GM12878 (cell line): Measurements from ENCODE around the gene PDGFB. TPM values are rescaled to one million over a fixed set of nuclear protein-coding genes. Genes with fewer than 3 reads are reported as not detected.

ENCODE experiments used
- ATAC-seq: fragments of 200-7000 bp; cut with Tn5 transposase; 3 replicates; pipeline ENCODE4 v1.9.1; 2020; ENCODE audit warnings: mild to moderate bottlenecking, moderate library complexity
- BruUV-seq: library from RNA; stranded (reverse); fragments of 400-500 nt; replicated peaks from 2 replicates; lab custom pipeline; 2021; lab: Mats Ljungman, UMichigan
- CTCF ChIA-PET: fragments of 300-600 bp; sonication (Branson Sonifier 250); formaldehyde crosslinking; extraction: SDS; loops from one replicate; lab custom pipeline; 2021; ENCODE audit warnings: inconsistent platforms; lab: Yijun Ruan, JAX
- POLR2A ChIA-PET: fragments of 350-600 bp; formaldehyde crosslinking; extraction: SDS; loops from one replicate; lab custom pipeline; 2021; ENCODE audit warnings: inconsistent platforms; lab: Charles Lee
- RAD21 ChIA-PET: fragments of 300-600 bp; sonication (Branson Sonifier 250); formaldehyde crosslinking; loops from one replicate; lab custom pipeline; 2023; ENCODE audit warnings: antibody characterized with exemption; ENCODE audit not compliant: unreplicated experiment; lab: Charles Lee
- SMC1A ChIA-PET: fragments of 300-600 bp; sonication (Branson Sonifier 250); formaldehyde crosslinking; loops from one replicate; lab custom pipeline; 2023; ENCODE audit not compliant: unreplicated experiment, uncharacterized antibody; lab: Charles Lee
- DNase-seq: peaks from one replicate; pipeline ENCODE4 v3.0.0-alpha.2; 2011; ENCODE audit warnings: low read depth, low spot score
- FAIRE-seq: peaks from 3 replicates; lab custom pipeline; 2011; peaks lifted over from hg19 to GRCh38; lab: Jason Lieb, UNC
- H2AFZ ChIP-seq: 2 replicates; pipeline ENCODE4 v1.6.0; 2011; ENCODE audit warnings: low read depth, low read length, control low read depth; ENCODE audit not compliant: control insufficient read depth
- H3K27ac ChIP-seq: 2 replicates; pipeline ENCODE4 v1.5.1; 2011; ENCODE audit warnings: control low read depth; ENCODE audit not compliant: control insufficient read depth, insufficient read depth
- H3K27me3 ChIP-seq, 2 experiments: replicated peaks in 1 of 2; 2 replicates each; pipeline versions ENCODE4 v1.6.0 to v1.6.1; 2011; ENCODE audit warnings: low read length in 1 of 2; ENCODE audit not compliant: control insufficient read depth in 2 of 2, insufficient read depth in 2 of 2
- H3K36me3 ChIP-seq, 2 experiments: 2 replicates each; pipeline ENCODE4 v1.5.1; 2011; ENCODE audit warnings: low read length in 1 of 2; ENCODE audit not compliant: control insufficient read depth in 2 of 2, insufficient read depth in 2 of 2
- H3K4me1 ChIP-seq: 2 replicates; pipeline ENCODE4 v1.6.1; 2011; ENCODE audit warnings: mild to moderate bottlenecking, low read length, moderate library complexity, mixed read lengths; ENCODE audit not compliant: control insufficient read depth, insufficient read depth
- H3K4me2 ChIP-seq: 2 replicates; pipeline ENCODE4 v1.6.0; 2011; ENCODE audit warnings: control low read depth; ENCODE audit not compliant: control insufficient read depth, insufficient read depth
- H3K4me3 ChIP-seq: fragments of 200-600 bp; sonication (generic); 2 replicates; pipeline ENCODE4 v1.5.1; 2016
- H3K79me2 ChIP-seq: 2 replicates; pipeline ENCODE4 v1.6.0; 2011; ENCODE audit warnings: low read length; ENCODE audit not compliant: control insufficient read depth, insufficient read depth
- H3K9ac ChIP-seq: 2 replicates; pipeline ENCODE4 v1.8.0; 2011; ENCODE audit warnings: low read length, control low read depth, mixed read lengths; ENCODE audit not compliant: control insufficient read depth, insufficient read depth
- H3K9me3 ChIP-seq: replicated peaks from 3 replicates; pipeline ENCODE4 v1.5.1; 2011; ENCODE audit warnings: mild to moderate bottlenecking, low read length; ENCODE audit not compliant: control insufficient read depth, insufficient read depth
- H4K20me1 ChIP-seq: 2 replicates; pipeline ENCODE4 v1.6.0; 2011; ENCODE audit not compliant: control insufficient read depth, insufficient read depth
- DPF2 ChIP-seq: fragments of 450-650 bp; IDR thresholded peaks from 2 replicates; pipeline ENCODE4 v1.6.1; 2017; ENCODE audit warnings: mild to moderate bottlenecking
- E2F4 ChIP-seq: IDR thresholded peaks from 2 replicates; pipeline ENCODE4 v1.6.1; 2012; ENCODE audit warnings: low read depth, low read length, improper control_type of control experiment
- IKZF1 ChIP-seq: fragments of 450-650 bp; conservative IDR thresholded peaks from 2 replicates; pipeline ENCODE4 v1.6.1; 2017; ENCODE audit warnings: antibody characterized with exemption, mild to moderate bottlenecking
- NBN ChIP-seq: fragments of 450-650 bp; IDR thresholded peaks from 2 replicates; pipeline ENCODE4 v1.6.1; 2016
- PBX3 ChIP-seq: IDR thresholded peaks from 2 replicates; pipeline ENCODE4 v1.6.1; 2011; ENCODE audit warnings: mild to moderate bottlenecking, low read depth, low read length, moderate library complexity; ENCODE audit not compliant: insufficient replicate concordance
- RUNX3 ChIP-seq: IDR thresholded peaks from 2 replicates; pipeline ENCODE4 v1.6.1; 2012; ENCODE audit warnings: low read length, inconsistent platforms
- SMC3 ChIP-seq: IDR thresholded peaks from 2 replicates; pipeline ENCODE4 v1.6.1; 2011; ENCODE audit warnings: low read length, improper control_type of control experiment, borderline replicate concordance
- ZNF687 ChIP-seq: fragments of 450-650 bp; IDR thresholded peaks from 2 replicates; pipeline ENCODE4 v1.6.1; 2017; ENCODE audit warnings: mild to moderate bottlenecking, moderate library complexity
- WGBS: methylation state at CpG from one replicate; pipeline ENCODE4 v1.1.6; 2016; ENCODE audit warnings: low lambda C conversion rate; ENCODE audit not compliant: insufficient replicate concordance, insufficient coverage; ENCODE audit errors: missing lambda C conversion rate; 5-methylcytosine and 5-hydroxymethylcytosine counted together
- in situ Hi-C: fragments of 300-500 bp; cut with MboI; formaldehyde crosslinking; loops from 9 replicates; pipeline ENCODE4 v1.14.3; 2018; ENCODE audit warnings: mixed read lengths
- intact Hi-C: fragments of 100-400 bp; cut with micrococcal nuclease; formaldehyde crosslinking; loops from one replicate; pipeline ENCODE4 v1.14.2; 2022; ENCODE audit not compliant: unreplicated experiment
- polyA plus RNA-seq, 11 experiments: library from polyadenylated mRNA; depleted of rRNA in 4 of 11; unstranded in 6 of 11; stranded (reverse) in 5 of 11; fragments of >200 nt; fragmentation: Nextera tagmentation in 4 of 11; fragmentation: Illumina TruSeq in 1 of 11; extraction: Ambion mirVana in 4 of 11; extraction: Trizol in 1 of 11; gene quantifications; 1 replicate in 1 of 11; 2 replicates in 10 of 11; pipeline versions ENCODE4 v1.2.1 to v1.2.3, GENCODE V29; 2011 to 2016; ENCODE audit warnings: inconsistent platforms in 2 of 11, missing spikeins in 2 of 11, low read depth in 1 of 11
- total RNA-seq, 4 experiments: library from RNA; depleted of rRNA in 3 of 4; stranded (reverse); fragments of >200 nt in 3 of 4; fragmentation: Illumina TruSeq in 1 of 4; extraction: Trizol in 1 of 4; gene quantifications; 2 replicates each; pipeline versions ENCODE4 v1.2.1 to v1.2.3, GENCODE V29; 2013 to 2021

Gene PDGFB
- total and polyA plus RNA-seq, 10 of the 15 experiments (the other 5 are each of a cell fraction or from before 2014, with no cell fraction given) = 0.13 to 1.1 (median 0.56) TPM; not detected in 1

GRCh38 chr22:39289975-39290720, 45.4 kb upstream of the PDGFB start:
- Histone ChIP-seq H3K79me2 (no peaks in the 10 kb centered on the region), H3K4me1 (peaks cover 11% of the 10 kb centered on the region), H3K9me3 (no peaks in the 10 kb centered on the region; the same call in 2 of the 3 replicates), H4K20me1 (no peaks in the 10 kb centered on the region), H3K9ac (no peak overlapping the region), H2AFZ (no peak overlapping the region), H3K4me3 (no peak overlapping the region), H3K4me2 (no peak overlapping the region), H3K27ac (no peak overlapping the region), H3K36me3 (no peaks in the 10 kb centered on the region), H3K27me3 (no peaks in the 10 kb centered on the region)
- RAD21 ChIA-PET = no interaction called here
- in situ Hi-C loops = no loop called here
- 62% methylated on average over 16 of the region's 16 CpGs for WGBS
- no peak for FAIRE-seq
- intact Hi-C loops = no loop called here
- POLR2A ChIA-PET = interaction anchor here (0.5 kb wide), 1 partner anchor 84 kb away, joined by 3 read pairs; no protein-coding TSS in a partner anchor
- no peak for DNase-seq
- TF ChIP-seq DPF2 (peak; percentile 45; the same call in 1 of the 2 replicates), E2F4 (no peak)
- CTCF ChIA-PET = interaction anchor here (1.3 to 1.7 kb wide), 3 partner anchors 10 to 119 kb away, joined by 3 to 6 read pairs (median 4); no protein-coding TSS in a partner anchor
- BruUV-seq = no TSS peak
- no peak; the same call in 2 of the 3 replicates for ATAC-seq
- SMC1A ChIA-PET = interaction anchor here (1.2 kb wide), 1 partner anchor 9 kb away, joined by 3 read pairs; no protein-coding TSS in a partner anchor

GRCh38 chr22:39289533-39289932, 44.8 kb upstream of the PDGFB start:
- Histone ChIP-seq H2AFZ (no peak overlapping the region), H3K4me3 (no peak overlapping the region), H3K9me3 (no peaks in the 10 kb centered on the region; the same call in 2 of the 3 replicates), H3K79me2 (no peaks in the 10 kb centered on the region), H3K27ac (no peak overlapping the region), H3K4me1 (peaks cover 11% of the 10 kb centered on the region), H3K36me3 (no peaks in the 10 kb centered on the region), H3K9ac (no peak overlapping the region), H3K4me2 (no peak overlapping the region), H3K27me3 (no peaks in the 10 kb centered on the region), H4K20me1 (no peaks in the 10 kb centered on the region)
- ChIA-PET SMC1A (interaction anchor here (1.2 kb wide), 1 partner anchor 10 kb away, joined by 3 read pairs; no protein-coding TSS in a partner anchor), CTCF (no interaction called here), POLR2A (no interaction called here), RAD21 (no interaction called here)
- ATAC-seq = no peak
- no TSS peak for BruUV-seq
- in situ Hi-C loops = no loop called here
- no peak for FAIRE-seq
- intact Hi-C loops = no loop called here
- WGBS = 60% methylated on average over 10 of the region's 14 CpGs
- no peak for DNase-seq
- TF ChIP-seq SMC3 (no peak), IKZF1 (no peak), PBX3 (no peak), RUNX3 (no peak), NBN (no peak), ZNF687 (no peak)
